Transverse colon (tissue), 4 donors: ENCODE data around the gene DUSP15.

Source experiments
- POLR2A ChIP-seq: fragments of 450-650 bp; IDR thresholded peaks from one replicate; pipeline ENCODE4 v1.6.1; 2016; ENCODE audit warnings: antibody characterized with exemption, mild to moderate bottlenecking, moderate library complexity
- POLR2AphosphoS5 ChIP-seq, 3 donors: sonication (generic); formaldehyde crosslinking; IDR thresholded peaks; one replicate each; pipeline ENCODE4 v1.6.1; 2016; ENCODE audit warnings: antibody characterized with exemption in 3 of 3
- TF ChIP-seq, protein P1 (sequence below), 5 experiments: fragments of 200-600 bp in 3 of 5; fragments of 450-650 bp in 2 of 5; sonication (generic) in 3 of 5; IDR thresholded peaks; 1 replicate in 2 of 5; 2 replicates in 3 of 5; pipeline ENCODE4 v1.5.1; 2016 to 2017; ENCODE audit warnings: antibody characterized with exemption in 5 of 5, inconsistent platforms in 3 of 5, mild to moderate bottlenecking in 2 of 5, moderate library complexity in 1 of 5

DNA sequence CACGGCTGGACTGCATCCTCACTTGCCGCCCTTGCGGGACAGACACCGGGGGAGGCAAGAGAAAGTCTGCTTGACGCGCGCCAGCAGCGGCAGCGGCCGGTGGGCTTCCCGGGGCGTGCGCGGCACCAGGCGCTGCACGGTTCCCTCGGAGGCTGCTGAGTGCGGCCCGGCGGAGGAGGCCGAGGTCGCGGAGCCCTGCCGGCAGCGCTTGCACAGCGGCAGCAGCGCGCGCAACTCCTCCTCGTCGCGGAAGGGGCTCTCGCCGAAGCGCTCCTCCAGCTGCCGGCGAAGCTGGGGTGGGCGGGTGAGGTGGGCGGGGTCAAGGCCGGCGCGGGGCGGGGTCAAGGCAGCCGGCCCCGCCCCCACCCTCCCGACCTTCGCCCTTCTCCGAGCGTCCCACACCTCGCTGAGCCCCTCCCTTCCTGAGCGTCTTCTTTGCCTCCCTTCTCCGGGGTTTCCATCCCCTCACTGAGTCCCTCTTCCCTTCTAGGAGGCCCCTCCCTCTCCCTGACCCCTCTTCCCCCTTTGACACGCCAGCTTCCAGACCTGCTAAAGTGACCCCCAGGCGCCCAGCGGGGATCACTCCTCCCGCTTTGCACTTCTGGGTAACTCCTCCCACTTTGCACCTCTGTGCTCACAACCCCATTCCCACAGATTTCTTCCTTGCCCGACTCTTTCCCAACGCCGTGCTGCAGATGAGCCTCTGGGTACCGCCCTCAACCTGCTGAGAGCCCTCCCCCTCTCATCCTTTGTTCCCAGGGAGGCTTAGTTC lies 8.8 kb downstream of the DUSP15 start:
- TF ChIP-seq, protein P1, sequence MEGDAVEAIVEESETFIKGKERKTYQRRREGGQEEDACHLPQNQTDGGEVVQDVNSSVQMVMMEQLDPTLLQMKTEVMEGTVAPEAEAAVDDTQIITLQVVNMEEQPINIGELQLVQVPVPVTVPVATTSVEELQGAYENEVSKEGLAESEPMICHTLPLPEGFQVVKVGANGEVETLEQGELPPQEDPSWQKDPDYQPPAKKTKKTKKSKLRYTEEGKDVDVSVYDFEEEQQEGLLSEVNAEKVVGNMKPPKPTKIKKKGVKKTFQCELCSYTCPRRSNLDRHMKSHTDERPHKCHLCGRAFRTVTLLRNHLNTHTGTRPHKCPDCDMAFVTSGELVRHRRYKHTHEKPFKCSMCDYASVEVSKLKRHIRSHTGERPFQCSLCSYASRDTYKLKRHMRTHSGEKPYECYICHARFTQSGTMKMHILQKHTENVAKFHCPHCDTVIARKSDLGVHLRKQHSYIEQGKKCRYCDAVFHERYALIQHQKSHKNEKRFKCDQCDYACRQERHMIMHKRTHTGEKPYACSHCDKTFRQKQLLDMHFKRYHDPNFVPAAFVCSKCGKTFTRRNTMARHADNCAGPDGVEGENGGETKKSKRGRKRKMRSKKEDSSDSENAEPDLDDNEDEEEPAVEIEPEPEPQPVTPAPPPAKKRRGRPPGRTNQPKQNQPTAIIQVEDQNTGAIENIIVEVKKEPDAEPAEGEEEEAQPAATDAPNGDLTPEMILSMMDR (IDR thresholded peaks at IDR 0.05) = no peak
- TF ChIP-seq POLR2AphosphoS5 (IDR thresholded peaks at IDR 0.05) = no peak
- no peak for TF ChIP-seq POLR2A
